ENCODE data around the gene TANGO6.

The TANGO6 gene

GRCh38 chr16:68869492-68870088, 26.3 kb downstream of the TANGO6 start:
- no peak for DNase-seq

- DNase-seq = no peak
These were observed 30.5 kb downstream of the TANGO6 start for GRCh38 chr16:68873635-68874471.

GRCh38 chr16:68875871-68876270, 32.5 kb downstream of the TANGO6 start:
- DNase-seq = no peak

DNA sequence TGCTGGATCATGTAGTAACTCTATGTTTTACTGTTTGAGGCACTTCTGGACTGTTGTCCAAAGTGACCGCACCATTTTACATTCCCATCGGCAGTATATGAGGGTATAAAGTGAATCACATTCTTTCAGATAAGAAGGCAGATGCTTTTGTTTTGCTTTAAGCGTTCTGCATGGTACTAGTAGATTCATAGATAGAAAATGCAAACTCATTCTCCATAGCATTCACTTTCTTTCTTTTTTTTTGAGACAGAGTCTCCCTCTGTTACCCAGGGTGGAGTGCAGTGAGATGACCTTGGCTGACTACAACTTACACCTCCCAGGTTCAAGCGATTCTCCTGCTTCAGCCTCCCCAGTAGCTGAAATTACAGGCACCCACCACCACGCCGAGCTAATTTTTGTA, 40.4 kb downstream of the TANGO6 start:
- DNase-seq = no peak

DNA sequence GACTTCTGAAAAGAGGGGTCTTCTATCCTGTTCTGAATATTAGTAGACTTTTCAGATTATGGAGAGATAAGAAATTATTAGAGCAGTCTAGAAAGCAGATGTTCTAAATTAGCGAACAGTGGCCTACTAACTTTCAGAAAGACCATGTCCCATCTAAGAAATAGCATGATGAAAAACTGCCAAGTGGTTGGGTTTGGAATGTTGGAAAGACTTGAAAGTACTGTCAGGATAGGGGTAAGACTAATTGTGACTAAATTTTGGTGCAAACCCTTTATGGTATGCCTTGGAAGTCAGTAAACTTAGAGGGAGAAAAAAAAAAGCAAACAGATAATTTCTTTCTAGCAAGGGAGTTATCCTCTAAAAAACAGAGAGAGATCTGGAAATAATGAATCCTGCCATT, 41.1 kb downstream of the TANGO6 start:
- DNase-seq = no peak

- no peak for DNase-seq
These were observed 41.8 kb downstream of the TANGO6 start for GRCh38 chr16:68884861-68885720.

- DNase-seq = no peak
These were observed 43.8 kb downstream of the TANGO6 start for GRCh38 chr16:68887107-68887506.

- DNase-seq = no peak
These were observed 46.3 kb downstream of the TANGO6 start for GRCh38 chr16:68889508-68890150.

DNA sequence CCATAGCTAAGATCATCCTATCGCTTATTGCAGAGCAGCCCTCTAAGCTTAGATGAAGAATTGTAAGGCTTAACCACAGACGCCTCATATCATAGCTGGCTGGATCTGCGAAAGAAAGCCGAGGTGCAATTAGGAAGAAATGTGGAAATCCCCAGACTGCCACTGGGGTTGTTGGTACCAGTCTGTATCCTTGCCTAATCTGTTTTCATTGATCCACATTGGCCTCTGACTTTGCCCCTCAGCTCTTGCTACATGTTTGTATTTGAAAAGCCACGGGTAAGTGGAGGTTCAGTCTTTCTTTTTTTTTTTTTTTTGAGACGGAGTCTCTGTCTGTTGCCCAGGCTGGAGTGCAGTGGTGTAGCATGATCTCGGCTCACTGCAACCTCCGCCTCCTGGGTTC, 48.9 kb downstream of the TANGO6 start:
- DNase-seq = no peak

GRCh38 chr16:68892898-68893297, 49.6 kb downstream of the TANGO6 start:
- DNase-seq = no peak

GRCh38 chr16:68893710-68894705, 50.7 kb downstream of the TANGO6 start:
- DNase-seq = no peak

- no peak for DNase-seq
These were observed 51.4 kb downstream of the TANGO6 start for GRCh38 chr16:68894714-68895113.

DNA sequence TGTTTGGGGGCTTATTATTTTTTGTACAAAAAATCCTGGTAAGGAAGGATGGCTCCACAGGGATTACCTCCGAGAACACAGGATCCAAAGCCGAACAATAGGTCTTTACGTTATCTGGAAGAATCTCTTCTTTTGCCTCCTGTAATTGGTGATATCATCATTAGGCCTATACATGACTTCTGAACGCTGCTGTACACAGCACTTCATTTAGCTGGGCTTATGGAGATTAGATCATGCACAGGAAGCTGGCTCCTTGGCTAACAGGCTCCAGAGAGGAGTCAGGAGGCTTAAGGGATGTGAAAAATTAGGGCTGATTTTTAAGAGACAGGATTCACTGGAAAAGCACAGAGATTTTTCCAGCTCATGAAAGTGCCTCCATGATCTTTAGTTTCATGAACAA, 54.7 kb downstream of the TANGO6 start:
- DNase-seq = no peak

GRCh38 chr16:68900009-68900408, 56.7 kb downstream of the TANGO6 start:
- no peak for DNase-seq

DNA sequence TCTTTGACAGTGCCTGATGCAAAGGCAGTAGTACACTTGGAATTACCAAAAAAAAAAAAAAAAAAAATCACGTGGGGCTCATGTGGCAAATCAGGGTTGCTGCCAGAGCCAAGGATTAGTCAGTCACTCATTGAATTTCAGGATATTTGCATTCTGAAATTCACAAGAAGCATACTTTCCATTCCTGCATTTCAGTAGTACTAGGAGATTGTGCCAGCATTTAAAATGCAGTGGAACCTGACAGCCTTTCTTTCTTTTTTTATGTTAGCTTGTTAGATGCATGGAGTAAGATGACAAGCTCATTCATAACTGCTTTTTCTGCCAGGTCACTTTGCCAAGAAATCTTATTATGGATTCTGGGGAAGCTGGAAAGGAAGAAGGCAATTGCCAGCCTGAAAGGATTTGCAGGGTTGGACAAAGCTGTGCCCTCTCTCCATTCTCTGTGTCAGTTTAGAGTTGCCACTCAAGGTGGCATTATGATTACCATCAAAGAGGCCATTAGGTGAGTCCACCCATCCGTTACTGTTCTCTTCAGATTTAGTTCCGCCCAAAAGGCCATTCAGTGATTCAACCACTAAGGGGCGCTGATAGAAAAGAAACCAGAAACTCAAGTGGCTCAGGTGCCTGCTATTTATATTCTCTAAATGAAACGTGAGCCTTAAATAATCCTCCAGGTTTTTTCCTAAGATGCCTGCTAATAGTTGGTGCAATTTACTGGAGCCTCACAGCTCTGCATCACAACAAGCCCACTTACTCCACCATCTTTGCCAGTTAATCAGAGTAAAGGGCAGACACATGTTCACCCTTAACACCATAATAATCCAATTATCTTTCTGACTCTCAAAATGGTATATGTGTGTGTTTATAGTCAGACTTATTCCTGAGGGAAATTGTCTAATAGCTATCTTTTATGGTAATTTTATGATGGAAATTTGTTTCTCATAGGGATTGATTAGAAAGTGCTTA, 59.0 kb downstream of the TANGO6 start:
- DNase-seq = no peak

- DNase-seq = no peak
These were observed 59.6 kb downstream of the TANGO6 start for GRCh38 chr16:68902969-68903345.

DNA sequence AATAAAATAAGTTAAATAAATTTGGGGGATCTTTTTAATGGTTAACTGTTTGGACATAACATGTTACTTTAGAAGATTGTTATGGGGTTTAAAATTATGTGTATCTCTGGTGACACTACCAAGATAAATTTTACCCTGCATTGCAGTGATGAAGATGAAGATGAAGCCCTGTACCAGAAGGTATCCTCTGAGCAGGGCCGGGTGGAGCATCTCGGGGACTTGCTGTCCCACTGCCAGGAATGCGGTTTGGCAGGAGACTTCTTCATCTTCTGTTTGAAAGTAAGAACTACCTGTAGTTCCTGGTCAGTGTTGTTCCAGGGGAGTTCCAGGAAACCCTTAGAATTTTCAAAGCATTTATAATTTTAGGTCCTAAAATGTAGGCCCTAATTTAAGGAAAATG, 64.0 kb downstream of the TANGO6 start:
- DNase-seq = no peak

DNA sequence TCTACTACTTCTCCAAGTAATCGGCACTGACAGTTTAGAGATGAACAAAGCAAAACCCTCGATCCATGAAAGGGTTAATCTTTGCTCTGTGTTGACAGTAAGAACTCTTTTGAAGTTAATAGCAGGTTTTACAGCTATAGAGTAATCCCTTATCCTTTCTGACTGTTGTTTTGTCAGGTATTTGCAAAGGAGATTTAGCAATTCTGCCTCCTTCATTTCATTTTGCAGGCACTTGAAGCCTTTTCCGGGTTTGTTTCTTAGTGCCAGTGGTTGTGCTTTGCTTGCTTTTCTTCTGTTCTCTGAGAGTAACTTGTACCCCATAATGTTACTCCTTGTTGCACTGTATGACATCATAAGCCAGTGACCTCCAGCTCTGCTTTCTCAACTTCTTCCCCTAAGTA, 64.5 kb downstream of the TANGO6 start:
- DNase-seq = no peak

DNA sequence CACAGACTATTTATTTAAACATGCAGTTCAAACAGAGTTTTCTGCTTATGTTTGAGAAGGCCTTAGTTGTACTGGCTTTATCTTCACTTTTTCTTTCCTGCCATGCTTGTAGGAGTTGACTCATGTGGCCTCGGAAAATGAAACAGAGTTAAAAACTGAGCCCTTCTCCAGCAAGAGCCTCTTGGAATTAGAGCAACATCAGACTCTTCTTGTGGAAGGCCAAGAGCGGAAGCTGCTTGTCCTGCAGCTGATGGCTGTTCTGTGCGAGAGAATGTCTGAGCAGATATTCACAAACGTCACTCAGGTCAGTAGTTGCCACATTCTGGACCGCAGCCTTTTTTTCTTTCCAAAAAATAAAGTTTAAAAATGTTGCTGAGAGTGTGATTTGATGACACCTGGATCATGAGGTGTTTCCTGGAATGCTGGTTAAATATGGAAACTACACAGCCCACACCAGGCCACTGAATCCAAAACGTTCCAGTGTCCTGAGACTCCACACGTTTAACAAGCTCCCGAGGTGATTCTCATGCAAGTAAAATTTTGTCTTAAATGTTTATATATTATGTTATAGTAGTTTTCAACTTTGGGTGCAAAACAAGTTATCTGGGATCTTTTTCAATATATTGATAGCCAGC, 65.9 kb downstream of the TANGO6 start:
- no peak for DNase-seq

DNA sequence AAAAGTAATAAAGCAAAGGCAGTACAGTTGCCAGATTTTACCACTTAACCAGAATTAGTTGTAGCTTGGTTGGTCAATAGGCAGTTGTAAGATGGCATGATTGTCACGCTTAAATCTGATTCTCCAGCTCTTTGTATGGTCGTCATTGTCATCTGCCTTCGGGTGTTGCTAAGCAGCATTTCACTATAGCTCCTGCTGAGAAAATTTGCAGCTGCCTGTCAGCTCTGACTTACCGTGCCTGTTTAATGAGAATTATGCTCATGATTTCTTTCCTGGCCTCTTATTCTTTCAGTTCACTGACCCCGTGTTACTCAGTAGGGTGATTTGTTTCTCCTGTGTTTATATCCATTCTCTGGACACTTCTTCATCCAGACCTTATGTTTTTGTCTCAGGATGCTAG, 66.7 kb downstream of the TANGO6 start:
- no peak for DNase-seq
